ENCODE measurements around the gene KIZ.
A peak's percentile ranks its signal among the peaks of the same experiment; 100 is the strongest.

KIZ gene

GRCh38 chr20:21089391-21089790, 36.5 kb upstream of the KIZ start:
- no peak for TF ChIP-seq CTCF (IDR thresholded peaks at IDR 0.05; ENCODE audit: insufficient read depth, low read length, missing control alignments)
- H3K4me3 ChIP-seq (ENCODE audit: low read depth, low read length): no peak overlapping the region
- POLR2A ChIA-PET: no interaction called here
- CTCF ChIA-PET: no interaction called here
- no peak for DNase-seq (ENCODE audit: low read depth, low spot score)

GRCh38 chr20:21090111-21090618, 35.7 kb upstream of the KIZ start:
- no peak for DNase-seq (ENCODE audit: low read depth, low spot score)
- H3K4me3 ChIP-seq (ENCODE audit: low read depth, low read length): no peak overlapping the region
- no peak for TF ChIP-seq CTCF (IDR thresholded peaks at IDR 0.05; ENCODE audit: insufficient read depth, low read length, missing control alignments)
- CTCF ChIA-PET: no interaction called here
- POLR2A ChIA-PET: no interaction called here

GRCh38 chr20:21090721-21091120, 35.2 kb upstream of the KIZ start:
- no peak for DNase-seq (ENCODE audit: low read depth, low spot score)
- ChIA-PET POLR2A (no interaction called here), CTCF (no interaction called here)
- H3K4me3 ChIP-seq (ENCODE audit: low read depth, low read length): no peak overlapping the region
- TF ChIP-seq CTCF (IDR thresholded peaks at IDR 0.05; ENCODE audit: insufficient read depth, low read length, missing control alignments): no peak

DNA sequence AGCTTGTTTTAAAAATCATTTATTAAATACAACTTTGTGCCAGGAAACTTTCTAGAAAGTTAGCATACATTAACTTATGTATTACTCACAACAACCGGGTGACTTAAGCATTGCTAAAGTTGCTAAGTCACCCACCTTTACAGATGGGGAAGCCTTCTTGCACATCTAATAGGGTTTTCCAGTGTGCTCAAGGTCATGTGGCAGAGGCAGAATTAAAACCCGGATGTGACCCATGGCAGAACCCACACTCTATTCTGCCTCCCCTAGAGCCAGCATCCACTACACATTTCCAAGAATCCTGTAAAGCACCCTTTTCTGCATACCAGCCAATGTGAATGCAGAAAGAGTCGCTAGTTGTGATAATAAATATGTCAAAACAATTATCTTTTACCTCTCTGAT, 33.1 kb upstream of the KIZ start:
- POLR2A ChIA-PET: no interaction called here
- no peak for DNase-seq (ENCODE audit: low read depth, low spot score)
- CTCF ChIA-PET: no interaction called here
- no peak overlapping the region for H3K4me3 ChIP-seq (ENCODE audit: low read depth, low read length)
- no peak for TF ChIP-seq CTCF (IDR thresholded peaks at IDR 0.05; ENCODE audit: insufficient read depth, low read length, missing control alignments)

DNA sequence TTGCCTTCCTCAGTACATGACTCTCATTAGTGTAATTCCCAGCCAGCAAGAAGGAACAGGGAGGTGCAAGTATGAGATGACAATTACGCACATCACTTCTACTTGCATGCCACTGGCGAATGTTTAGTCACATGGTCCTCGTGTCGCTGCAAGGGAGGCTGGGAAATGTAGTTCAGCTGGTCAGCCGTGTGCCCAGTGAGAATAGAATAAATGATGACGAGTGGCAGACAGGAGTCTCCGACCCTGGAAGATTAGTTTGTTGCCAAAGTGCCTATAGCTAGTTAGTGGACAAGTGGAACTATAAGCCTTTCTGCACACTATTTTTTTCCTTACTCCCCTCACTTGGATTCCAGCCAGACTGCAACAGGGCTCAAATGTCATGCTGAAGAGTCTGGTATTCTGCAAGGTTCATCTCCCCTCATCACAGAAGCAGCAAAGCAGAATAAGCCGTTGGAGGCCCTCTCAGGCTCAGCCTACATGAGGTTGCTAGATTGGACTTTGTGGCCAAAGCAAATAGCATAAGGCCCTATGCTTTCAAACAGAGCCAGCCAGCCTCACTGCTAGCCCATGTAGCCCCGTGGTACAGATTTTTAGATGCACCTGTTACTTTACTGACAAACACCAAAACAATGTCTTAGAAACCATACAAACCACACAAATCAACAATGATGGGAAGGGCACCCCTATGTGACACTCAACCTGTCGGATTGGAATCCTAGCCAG, 29.4 kb upstream of the KIZ start:
- H3K4me3 ChIP-seq (ENCODE audit: low read depth, low read length): no peak overlapping the region
- CTCF ChIA-PET: interaction anchor here (1.1 kb wide), 1 partner anchor 48 kb away, joined by 3 read pairs; no protein-coding TSS in a partner anchor
- DNase-seq (ENCODE audit: low read depth, low spot score): no peak
- no peak for TF ChIP-seq CTCF (IDR thresholded peaks at IDR 0.05; ENCODE audit: insufficient read depth, low read length, missing control alignments)
- POLR2A ChIA-PET: no interaction called here

GRCh38 chr20:21099751-21100577, 25.9 kb upstream of the KIZ start:
- no peak for DNase-seq (ENCODE audit: low read depth, low spot score)
- POLR2A ChIA-PET: no interaction called here
- H3K4me3 ChIP-seq (ENCODE audit: low read depth, low read length): peak overlapping the region; percentile 32
- CTCF ChIA-PET: no interaction called here
- no peak for TF ChIP-seq CTCF (IDR thresholded peaks at IDR 0.05; ENCODE audit: insufficient read depth, low read length, missing control alignments)
